ENCODE measurements around the gene CYFIP2. TPM values are rescaled to one million over a fixed set of nuclear protein-coding genes. Genes with fewer than 3 reads are reported as not detected.

CYFIP2 gene
- total RNA-seq, 1 experiment from 2014 or later, result 45.1 TPM

- no peaks in the 10 kb centered on the region for H3K9me3 ChIP-seq (ENCODE audit: control insufficient read depth in 1 of 2, insufficient read depth in 1 of 2, low read depth in 1 of 2, low read length in 2 of 2)
- H3K9ac ChIP-seq (ENCODE audit: low read length), result no peak overlapping the region
- H3K9me2 ChIP-seq (ENCODE audit: insufficient read depth), result no peaks in the 10 kb centered on the region
- no peak overlapping the region for H2AFZ ChIP-seq (ENCODE audit: low read depth, low read length, poor library complexity, severe bottlenecking)
- H3K36me3 ChIP-seq (ENCODE audit: control insufficient read depth in 1 of 2, insufficient read depth in 2 of 2, low read length in 2 of 2), result no peaks in the 10 kb centered on the region; a peak in 1 of 4 replicates
- intact Hi-C loops (cut with micrococcal nuclease), result no loop called here
- no peaks in the 10 kb centered on the region for H3K79me2 ChIP-seq (ENCODE audit: insufficient read depth, low read length)
- ATAC-seq (no peak), DNase-seq (ENCODE audit: low read depth, low spot score) (no peak)
- no peaks in the 10 kb centered on the region for H3K4me1 ChIP-seq (ENCODE audit: control insufficient read depth in 1 of 2, insufficient read depth in 2 of 2, low read length in 2 of 2)
- TF ChIP-seq, protein P1, sequence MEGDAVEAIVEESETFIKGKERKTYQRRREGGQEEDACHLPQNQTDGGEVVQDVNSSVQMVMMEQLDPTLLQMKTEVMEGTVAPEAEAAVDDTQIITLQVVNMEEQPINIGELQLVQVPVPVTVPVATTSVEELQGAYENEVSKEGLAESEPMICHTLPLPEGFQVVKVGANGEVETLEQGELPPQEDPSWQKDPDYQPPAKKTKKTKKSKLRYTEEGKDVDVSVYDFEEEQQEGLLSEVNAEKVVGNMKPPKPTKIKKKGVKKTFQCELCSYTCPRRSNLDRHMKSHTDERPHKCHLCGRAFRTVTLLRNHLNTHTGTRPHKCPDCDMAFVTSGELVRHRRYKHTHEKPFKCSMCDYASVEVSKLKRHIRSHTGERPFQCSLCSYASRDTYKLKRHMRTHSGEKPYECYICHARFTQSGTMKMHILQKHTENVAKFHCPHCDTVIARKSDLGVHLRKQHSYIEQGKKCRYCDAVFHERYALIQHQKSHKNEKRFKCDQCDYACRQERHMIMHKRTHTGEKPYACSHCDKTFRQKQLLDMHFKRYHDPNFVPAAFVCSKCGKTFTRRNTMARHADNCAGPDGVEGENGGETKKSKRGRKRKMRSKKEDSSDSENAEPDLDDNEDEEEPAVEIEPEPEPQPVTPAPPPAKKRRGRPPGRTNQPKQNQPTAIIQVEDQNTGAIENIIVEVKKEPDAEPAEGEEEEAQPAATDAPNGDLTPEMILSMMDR (IDR thresholded peaks at IDR 0.05 in 2 of 3, conservative IDR thresholded peaks at IDR 0.05 in 1 of 3; ENCODE audit: borderline replicate concordance in 1 of 3, insufficient read depth in 1 of 3, low read depth in 2 of 3, low read length in 2 of 3), result no peak
- TF ChIP-seq CBX3 (IDR thresholded peaks at IDR 0.05; ENCODE audit: low read depth) (no peak), YY1 (IDR thresholded peaks at IDR 0.05; ENCODE audit: extremely low read depth, insufficient replicate concordance, low read depth, low read length) (no peak), TCF7L2 (IDR thresholded peaks at IDR 0.05; ENCODE audit: borderline replicate concordance, extremely low read depth, insufficient read depth, insufficient read length) (no peak), SP1 (IDR thresholded peaks at IDR 0.05; ENCODE audit: low read depth) (no peak), SIN3A (IDR thresholded peaks at IDR 0.05; ENCODE audit: low read depth) (no peak), ZNF274 (IDR thresholded peaks at IDR 0.05; ENCODE audit: low read depth, low read length) (no peak), FOSL1 (IDR thresholded peaks at IDR 0.05; ENCODE audit: low read depth) (no peak), SRF (IDR thresholded peaks at IDR 0.05; ENCODE audit: low read depth) (no peak), ZBTB33 (IDR thresholded peaks at IDR 0.05; ENCODE audit: extremely low read depth, insufficient replicate concordance, low read length) (no peak), EGR1 (IDR thresholded peaks at IDR 0.05; ENCODE audit: low read depth) (no peak), CEBPB (IDR thresholded peaks at IDR 0.05; ENCODE audit: low read depth) (no peak), POLR2AphosphoS5 (IDR thresholded peaks at IDR 0.05; ENCODE audit: low read depth, low read length) (no peak)
- TF ChIP-seq, protein P2, sequence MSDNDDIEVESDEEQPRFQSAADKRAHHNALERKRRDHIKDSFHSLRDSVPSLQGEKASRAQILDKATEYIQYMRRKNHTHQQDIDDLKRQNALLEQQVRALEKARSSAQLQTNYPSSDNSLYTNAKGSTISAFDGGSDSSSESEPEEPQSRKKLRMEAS (IDR thresholded peaks at IDR 0.05), result no peak
- TF ChIP-seq, protein P3, sequence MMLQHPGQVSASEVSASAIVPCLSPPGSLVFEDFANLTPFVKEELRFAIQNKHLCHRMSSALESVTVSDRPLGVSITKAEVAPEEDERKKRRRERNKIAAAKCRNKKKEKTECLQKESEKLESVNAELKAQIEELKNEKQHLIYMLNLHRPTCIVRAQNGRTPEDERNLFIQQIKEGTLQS (IDR thresholded peaks at IDR 0.05), result no peak
- RAD21 ChIA-PET (ENCODE audit: low non-redundant PET in 1 of 2, low total read pairs in 2 of 2, uncharacterized antibody in 2 of 2, unreplicated experiment in 2 of 2), result no interaction called here
- no peak overlapping the region for H3K27ac ChIP-seq (ENCODE audit: low read depth, low read length)
- no peak overlapping the region for H3K4me2 ChIP-seq (ENCODE audit: low read length)
- no peaks in the 10 kb centered on the region for H4K20me1 ChIP-seq (ENCODE audit: insufficient read depth)
- CTCF ChIA-PET, result no interaction called here
- BruUV-seq (replicated peaks), result no TSS peak
- no peaks in the 10 kb centered on the region for H3K27me3 ChIP-seq (ENCODE audit: insufficient read depth, low read length)
- POLR2A ChIA-PET, result no interaction called here
- no peak overlapping the region for H3K4me3 ChIP-seq (replicated peaks in 1 of 2; ENCODE audit: low read depth in 1 of 2, low read length in 2 of 2)
These were observed 91.9 kb downstream of the CYFIP2 start for GRCh38 chr5:157357823-157358222.

All from HCT116 (cell line).